ENCODE data around the gene FBXW8. TPM values are rescaled to one million over a fixed set of nuclear protein-coding genes. Genes with fewer than 3 reads are reported as not detected.

FBXW8 gene
- total and polyA plus RNA-seq, 2 donors (not counting 3 experiments of a cell fraction or from before 2014, with no cell fraction given) = 15.4 TPM

DNA sequence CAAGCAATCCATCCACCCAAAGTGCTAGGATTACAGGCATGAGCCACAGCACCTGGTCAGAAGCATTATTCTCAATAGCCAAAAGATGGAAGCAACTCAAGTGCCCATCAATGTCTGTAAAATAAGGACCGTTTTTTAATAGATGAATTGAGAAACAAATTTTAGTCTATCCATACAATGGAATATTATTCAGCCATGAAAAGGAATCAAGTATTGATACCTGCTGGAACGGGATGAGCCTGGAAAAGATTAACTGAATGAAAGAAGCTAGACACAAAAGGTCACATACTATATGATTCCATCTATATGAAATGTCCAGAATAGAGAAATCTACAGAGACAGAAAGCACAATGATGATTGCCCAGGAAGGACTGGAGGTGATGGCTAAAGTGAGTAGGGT lies 9.1 kb upstream of the FBXW8 start:
- Histone ChIP-seq H3K4me3 (replicated peaks in 1 of 3; ENCODE audit: insufficient read depth in 1 of 3, low read depth in 1 of 3, low read length in 3 of 3) (no peak overlapping the region), H2AFZ (ENCODE audit: low read depth, low read length) (no peak overlapping the region), H3K79me2 (ENCODE audit: control insufficient read depth, insufficient read depth, low read length) (no peaks in the 10 kb centered on the region), H3K9me3 (replicated peaks; ENCODE audit: control insufficient read depth, insufficient read depth, low read length) (no peaks in the 10 kb centered on the region), H3K9ac (replicated peaks; ENCODE audit: extremely low read depth, insufficient read depth, low read length) (no peak overlapping the region), H3K4me2 (ENCODE audit: insufficient read depth, low read length) (no peak overlapping the region), H4K20me1 (replicated peaks; ENCODE audit: control insufficient read depth, extremely low read depth, insufficient read depth, low read length) (no peaks in the 10 kb centered on the region), H3K36me3 (ENCODE audit: control insufficient read depth in 2 of 2, extremely low read depth in 1 of 2, insufficient read depth in 2 of 2, low read length in 2 of 2) (no peaks in the 10 kb centered on the region), H3K9me1 (replicated peaks; ENCODE audit: control insufficient read depth, extremely low read depth, insufficient read depth, low read length) (no peaks in the 10 kb centered on the region), H3K4me1 (ENCODE audit: control insufficient read depth, extremely low read depth, insufficient read depth, low read length) (no peaks in the 10 kb centered on the region), H3K27me3 (ENCODE audit: control insufficient read depth in 2 of 2, insufficient read depth in 2 of 2, low read length in 2 of 2) (peaks cover 3 to 4% of the 10 kb centered on the region in 2 experiments), H3K27ac (ENCODE audit: insufficient read depth, low read depth, low read length) (no peak overlapping the region)
- FAIRE-seq (no peak), DNase-seq (ENCODE audit: low read depth, low spot score) (no peak)
- ChIA-PET POLR2A (no interaction called here), CTCF (no interaction called here)
- dilution Hi-C loops (cut with MboI; ENCODE audit: extremely low pct_ligation_motif_present, low sequenced_read_pairs) (no loop called here), intact Hi-C loops (cut with micrococcal nuclease) (no loop called here)
- TF ChIP-seq FOS (IDR thresholded peaks at IDR 0.05; ENCODE audit: borderline replicate concordance, insufficient read depth, low read length) = no peak
- TF ChIP-seq POLR2AphosphoS5 (IDR thresholded peaks at IDR 0.05; ENCODE audit: insufficient read depth, low read depth, low read length) = no peak
- TF ChIP-seq, protein P1, sequence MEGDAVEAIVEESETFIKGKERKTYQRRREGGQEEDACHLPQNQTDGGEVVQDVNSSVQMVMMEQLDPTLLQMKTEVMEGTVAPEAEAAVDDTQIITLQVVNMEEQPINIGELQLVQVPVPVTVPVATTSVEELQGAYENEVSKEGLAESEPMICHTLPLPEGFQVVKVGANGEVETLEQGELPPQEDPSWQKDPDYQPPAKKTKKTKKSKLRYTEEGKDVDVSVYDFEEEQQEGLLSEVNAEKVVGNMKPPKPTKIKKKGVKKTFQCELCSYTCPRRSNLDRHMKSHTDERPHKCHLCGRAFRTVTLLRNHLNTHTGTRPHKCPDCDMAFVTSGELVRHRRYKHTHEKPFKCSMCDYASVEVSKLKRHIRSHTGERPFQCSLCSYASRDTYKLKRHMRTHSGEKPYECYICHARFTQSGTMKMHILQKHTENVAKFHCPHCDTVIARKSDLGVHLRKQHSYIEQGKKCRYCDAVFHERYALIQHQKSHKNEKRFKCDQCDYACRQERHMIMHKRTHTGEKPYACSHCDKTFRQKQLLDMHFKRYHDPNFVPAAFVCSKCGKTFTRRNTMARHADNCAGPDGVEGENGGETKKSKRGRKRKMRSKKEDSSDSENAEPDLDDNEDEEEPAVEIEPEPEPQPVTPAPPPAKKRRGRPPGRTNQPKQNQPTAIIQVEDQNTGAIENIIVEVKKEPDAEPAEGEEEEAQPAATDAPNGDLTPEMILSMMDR (IDR thresholded peaks at IDR 0.05; ENCODE audit: extremely low read depth in 1 of 2, insufficient read depth in 1 of 2, low read depth in 1 of 2, low read length in 2 of 2) = no peak
- TF ChIP-seq MYC (IDR thresholded peaks at IDR 0.05; ENCODE audit: low read depth, low read length) = no peak
- no peak for TF ChIP-seq GATA2 (IDR thresholded peaks at IDR 0.05; ENCODE audit: insufficient read depth, insufficient read length, low read depth, low read length)
- no peak for TF ChIP-seq POLR2A (IDR thresholded peaks at IDR 0.05; ENCODE audit: low read depth, low read length)
- no peak for TF ChIP-seq EZH2 (IDR thresholded peaks at IDR 0.05; ENCODE audit: borderline replicate concordance, low read depth, low read length, severe bottlenecking)
- TF ChIP-seq, protein P2, sequence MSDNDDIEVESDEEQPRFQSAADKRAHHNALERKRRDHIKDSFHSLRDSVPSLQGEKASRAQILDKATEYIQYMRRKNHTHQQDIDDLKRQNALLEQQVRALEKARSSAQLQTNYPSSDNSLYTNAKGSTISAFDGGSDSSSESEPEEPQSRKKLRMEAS (IDR thresholded peaks at IDR 0.05; ENCODE audit: insufficient read depth, insufficient read length) = no peak
- TF ChIP-seq JUN (IDR thresholded peaks at IDR 0.05; ENCODE audit: borderline replicate concordance, insufficient read depth, insufficient read length, low read depth) = no peak
- BruUV-seq (replicated peaks) = no TSS peak

All from endothelial cell of umbilical vein (primary cell).